ENCODE results near the gene MCHR1.
"Not testable (repeated sequence)": the region's sequence is repeated elsewhere in the genome, so short reads cannot be mapped to it uniquely, and the experiment has no call there.

Gene MCHR1

GRCh38 chr22:40691532-40691931 lies 12.2 kb downstream of the MCHR1 start:
- no peak for DNase-seq

- DNase-seq, result no peak
These were observed 15.1 kb downstream of the MCHR1 start for GRCh38 chr22:40694411-40694810.

- no peak for DNase-seq
These were observed 22.0 kb downstream of the MCHR1 start for GRCh38 chr22:40701274-40701673.

- no peak for DNase-seq
These were observed 23.9 kb downstream of the MCHR1 start for GRCh38 chr22:40703174-40703573.

GRCh38 chr22:40703736-40704135 lies 24.5 kb downstream of the MCHR1 start:
- DNase-seq, result no peak

GRCh38 chr22:40705918-40706682 lies 26.8 kb downstream of the MCHR1 start:
- no peak for DNase-seq

- no peak for DNase-seq
These were observed 27.9 kb downstream of the MCHR1 start for GRCh38 chr22:40707154-40707553.

GRCh38 chr22:40708177-40708576 lies 28.9 kb downstream of the MCHR1 start:
- no peak for DNase-seq

- DNase-seq, result no peak
These were observed 30.6 kb downstream of the MCHR1 start for GRCh38 chr22:40709752-40710413.

GRCh38 chr22:40712311-40712710 lies 33.0 kb downstream of the MCHR1 start:
- DNase-seq, result no peak

GRCh38 chr22:40714499-40715337 lies 35.4 kb downstream of the MCHR1 start:
- DNase-seq, result no peak

- DNase-seq, result no peak
These were observed 36.8 kb downstream of the MCHR1 start for GRCh38 chr22:40716116-40716515.

- DNase-seq, result not testable (repeated sequence)
These were observed 38.4 kb downstream of the MCHR1 start for GRCh38 chr22:40717657-40718056.

- DNase-seq, result no peak
These were observed 39.2 kb downstream of the MCHR1 start for GRCh38 chr22:40718250-40719204.

- no peak for DNase-seq
These were observed 40.3 kb downstream of the MCHR1 start for GRCh38 chr22:40719599-40719998.

GRCh38 chr22:40720156-40720537 lies 40.9 kb downstream of the MCHR1 start:
- not testable (repeated sequence) for DNase-seq

- no peak for DNase-seq
These were observed 41.4 kb downstream of the MCHR1 start for GRCh38 chr22:40720538-40721256.

- no peak for DNase-seq
These were observed 42.0 kb downstream of the MCHR1 start for GRCh38 chr22:40721266-40721665.

GRCh38 chr22:40723396-40723933 lies 44.2 kb downstream of the MCHR1 start:
- DNase-seq, result no peak

GRCh38 chr22:40726514-40726913 lies 47.2 kb downstream of the MCHR1 start:
- no peak for DNase-seq
